Hypothalamus (tissue), 51 donors: ENCODE results near the gene TEX54.
"Not testable (repeated sequence)": the region's sequence is repeated elsewhere in the genome, so short reads cannot be mapped to it uniquely, and the experiment has no call there.

Experiments used
- DNase-seq, 51 donors: peaks; one replicate each; lab custom pipeline; 2025; lab: John Stamatoyannopoulos, UW

Gene TEX54

DNA sequence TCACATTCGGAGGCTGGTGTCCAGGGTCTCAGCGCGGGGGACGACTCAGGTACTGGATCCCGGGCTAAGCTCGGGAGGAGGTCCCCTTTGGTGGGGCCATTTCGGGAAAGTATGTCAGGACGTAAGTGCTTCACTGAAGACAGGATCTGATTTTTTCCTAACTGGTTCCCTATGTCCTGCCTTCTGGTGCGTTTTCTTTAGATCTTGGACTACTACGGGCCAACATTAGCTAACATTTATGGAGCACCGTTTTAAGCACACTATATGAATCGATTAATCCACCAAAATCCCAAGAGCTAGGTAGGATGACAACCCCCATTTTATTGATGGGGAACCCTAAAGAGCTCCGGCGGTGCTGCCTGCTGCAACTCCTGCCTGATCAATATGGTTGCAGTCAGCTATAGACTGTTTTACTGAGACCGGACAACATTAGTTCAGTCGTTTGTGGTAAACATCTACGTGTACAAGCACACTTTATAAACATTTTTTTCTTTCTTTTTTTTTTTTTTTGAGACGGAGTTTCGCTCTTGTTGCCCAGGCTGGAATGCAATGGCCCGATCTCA, 23.8 kb upstream of the TEX54 start:
- no peak for DNase-seq

DNA sequence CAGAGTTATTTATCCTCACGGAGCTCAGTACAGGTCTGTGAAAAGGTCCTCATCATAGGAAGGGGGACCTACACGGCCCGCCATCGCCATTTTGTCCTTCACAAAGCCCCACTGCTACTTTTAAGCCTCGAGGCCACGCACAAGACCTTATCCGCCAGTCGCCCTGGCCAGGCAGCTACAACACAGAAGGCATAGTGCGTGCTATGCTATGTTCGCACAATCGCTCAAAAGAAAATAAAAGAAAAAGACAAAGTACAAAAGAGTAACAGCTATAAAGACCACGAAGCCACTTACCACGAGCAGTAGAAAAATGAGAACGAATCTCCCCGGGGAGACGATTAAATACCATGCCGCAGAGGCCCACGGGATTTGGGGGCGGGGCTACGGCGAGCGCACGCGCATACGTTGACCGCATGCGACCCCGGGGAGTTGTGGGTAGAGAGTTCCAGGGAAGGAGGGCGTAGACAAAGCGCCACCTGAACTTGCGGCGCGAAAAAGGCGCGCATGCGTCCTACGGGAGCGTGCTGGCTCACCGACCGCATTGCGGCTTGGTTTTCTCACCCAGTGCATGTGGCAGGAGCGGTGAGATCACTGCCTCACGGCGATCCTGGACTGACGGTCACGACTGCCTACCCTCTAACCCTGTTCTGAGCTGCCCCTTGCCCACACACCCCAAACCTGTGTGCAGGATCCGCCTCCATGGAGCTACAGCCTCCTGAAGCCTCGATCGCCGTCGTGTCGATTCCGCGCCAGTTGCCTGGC, 23.1 kb upstream of the TEX54 start:
- peak; percentile 73 to 99 (median 93) for DNase-seq

DNA sequence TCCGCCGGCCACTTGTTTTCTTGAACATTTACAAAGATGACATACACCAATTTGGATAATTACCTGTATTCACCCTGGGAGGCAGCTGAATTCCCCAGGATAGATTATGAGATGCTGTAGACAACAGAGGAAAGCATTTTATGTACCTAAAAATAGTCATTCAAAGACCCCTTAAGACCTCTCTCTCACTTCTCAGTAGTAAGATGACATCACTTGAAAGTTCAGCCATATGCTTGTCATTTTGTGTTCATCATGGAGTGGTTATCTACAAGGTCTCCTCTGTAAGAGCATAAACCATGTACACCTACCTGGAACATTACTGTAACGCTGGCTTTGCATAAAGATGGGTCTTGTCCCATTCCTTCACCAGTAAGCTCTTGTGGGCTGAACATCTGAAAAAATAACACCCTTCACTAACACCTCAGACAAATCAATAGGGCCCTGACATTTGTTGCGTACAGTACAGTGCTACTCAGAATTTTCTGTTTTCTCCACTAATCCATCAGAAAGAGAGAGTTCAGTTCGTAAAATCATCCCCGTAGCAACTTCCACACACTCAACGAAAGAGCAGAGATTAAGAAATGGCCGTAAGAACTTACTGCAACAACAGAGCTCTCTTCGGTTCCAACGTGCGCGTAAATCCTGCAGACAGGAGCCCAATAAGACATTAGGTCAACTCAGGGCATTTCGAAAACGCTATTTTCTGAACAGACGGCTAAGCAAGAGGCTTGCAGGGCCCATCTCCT, 22.4 kb upstream of the TEX54 start:
- DNase-seq = no peak

DNA sequence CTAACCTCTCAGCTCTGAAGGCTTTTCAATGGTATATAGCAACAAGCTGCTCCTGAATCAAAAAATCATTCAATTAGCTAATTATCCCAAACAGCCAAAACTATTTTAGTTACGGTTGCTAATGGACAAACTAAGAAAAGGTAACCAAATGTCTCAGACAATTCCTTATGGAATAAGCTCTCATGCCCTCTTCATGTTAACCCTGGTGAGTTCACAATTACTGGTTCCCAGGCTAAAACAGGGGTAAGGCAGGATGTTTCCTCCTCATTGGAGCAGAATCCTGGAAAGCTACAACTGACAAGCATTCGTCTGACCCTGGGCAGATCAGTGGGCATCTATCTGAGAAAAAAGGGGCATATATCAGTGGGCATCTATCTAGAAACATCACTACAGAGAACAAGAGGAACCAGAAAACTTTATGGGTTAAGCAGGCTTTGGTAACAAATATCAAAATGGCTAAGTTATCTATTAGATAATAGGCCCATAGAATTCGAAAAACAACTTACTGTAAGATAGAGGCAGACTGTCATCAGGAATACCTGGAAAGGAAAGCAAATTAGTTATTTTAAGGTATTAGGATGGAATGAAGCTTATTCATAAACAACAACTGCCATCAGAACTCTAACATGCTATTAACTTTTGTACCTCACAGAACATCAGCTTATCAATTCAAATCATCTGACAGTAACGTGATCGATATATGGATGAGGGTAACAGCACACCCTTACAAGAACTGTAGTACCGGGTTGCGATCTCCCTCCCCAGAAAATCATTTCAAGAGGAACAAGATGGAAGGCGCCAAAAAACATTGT, 21.6 kb upstream of the TEX54 start:
- no peak for DNase-seq

DNA sequence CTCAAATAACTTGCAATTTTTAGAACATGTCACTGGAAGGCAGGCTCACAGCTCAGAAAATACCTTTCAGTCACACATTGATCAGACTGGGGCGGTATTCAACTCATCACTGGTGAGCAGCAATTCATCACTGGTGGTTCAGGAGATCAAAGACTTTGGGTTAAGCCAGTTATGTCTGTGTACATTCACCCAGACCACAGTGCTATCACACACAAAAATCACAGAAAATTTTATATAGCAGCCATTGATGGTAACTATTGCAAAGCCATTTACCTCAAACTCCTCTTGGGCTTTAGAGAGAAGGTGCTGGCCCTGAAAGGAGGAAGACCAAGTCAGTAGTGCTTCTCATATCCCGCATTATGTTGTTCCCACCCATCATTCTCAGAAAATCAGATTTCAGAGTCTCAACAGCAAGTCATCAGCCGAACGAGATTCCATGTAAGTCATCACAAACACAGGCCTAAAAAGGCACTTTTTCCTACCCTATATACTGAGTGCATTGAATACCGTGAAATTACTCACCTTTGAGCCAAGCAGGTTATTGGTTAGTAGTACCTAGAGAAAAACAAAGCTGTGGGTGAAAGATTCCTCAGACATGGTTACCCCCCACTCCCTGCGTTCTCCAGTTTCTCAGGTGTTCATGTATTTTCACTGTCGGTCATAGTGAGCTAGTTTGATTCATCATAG, 20.8 kb upstream of the TEX54 start:
- DNase-seq = no peak

DNA sequence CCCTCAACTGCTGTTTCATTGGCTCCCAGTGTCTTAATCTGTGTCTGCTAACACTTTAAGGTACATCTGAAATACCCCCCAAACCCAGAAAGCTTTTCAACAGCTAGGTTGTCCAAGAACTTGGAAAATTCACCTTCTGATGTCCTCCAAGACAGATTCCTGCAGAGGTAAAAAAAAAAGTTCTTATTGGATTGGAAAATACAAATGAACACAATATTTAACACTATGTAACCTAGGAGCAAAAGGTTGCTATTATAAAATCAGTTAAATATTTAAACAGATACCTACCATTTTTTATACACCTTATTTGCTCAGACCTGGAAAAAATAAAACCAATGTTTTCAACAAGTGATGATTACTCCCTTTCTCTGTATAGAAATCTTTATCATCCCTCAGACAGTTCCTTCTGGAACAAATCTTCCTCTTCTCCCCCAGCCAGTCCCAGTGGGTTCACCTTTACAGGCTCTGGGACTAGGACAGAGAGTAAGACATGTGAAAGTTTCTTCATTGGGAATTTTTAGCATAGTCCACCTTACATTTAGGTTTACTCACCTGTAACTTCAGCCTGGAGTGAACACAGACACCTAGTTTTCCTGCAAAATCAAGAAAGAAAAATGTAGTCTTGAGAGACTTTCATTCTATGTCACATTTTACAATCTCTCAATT, 20.0 kb upstream of the TEX54 start:
- DNase-seq = no peak

DNA sequence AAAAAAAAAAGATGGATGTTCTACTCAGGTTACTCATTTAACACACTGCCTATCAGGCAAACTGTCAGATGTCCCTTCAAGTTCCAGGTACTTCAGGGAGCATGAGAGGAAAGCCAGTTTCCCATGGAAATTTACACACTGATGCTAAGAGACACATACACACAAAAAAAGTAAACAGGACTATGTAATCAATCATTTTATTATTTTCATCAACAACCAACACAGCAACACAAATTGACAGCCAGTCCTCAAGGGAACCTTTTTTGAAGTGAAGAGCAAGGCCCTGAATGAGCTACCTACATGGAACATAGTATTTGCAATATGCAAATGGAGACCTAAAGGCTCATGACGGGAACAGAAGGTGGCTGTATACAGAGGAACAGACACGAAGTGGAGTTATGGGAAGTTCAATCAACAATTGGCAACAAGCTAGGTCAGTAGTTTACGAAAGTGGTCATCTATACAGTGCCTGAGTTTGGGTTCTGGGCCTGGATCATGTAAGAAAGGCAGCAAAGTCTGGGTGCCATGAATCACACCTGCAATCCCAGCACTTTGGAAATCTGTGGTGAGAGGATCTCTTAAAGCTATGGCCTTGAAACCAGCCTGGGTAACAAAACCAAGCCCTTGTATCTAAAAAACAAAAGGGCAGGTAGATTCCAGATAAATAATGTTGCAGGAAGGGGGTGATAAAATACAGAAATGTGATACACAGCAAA, 19.3 kb upstream of the TEX54 start:
- DNase-seq = no peak

DNA sequence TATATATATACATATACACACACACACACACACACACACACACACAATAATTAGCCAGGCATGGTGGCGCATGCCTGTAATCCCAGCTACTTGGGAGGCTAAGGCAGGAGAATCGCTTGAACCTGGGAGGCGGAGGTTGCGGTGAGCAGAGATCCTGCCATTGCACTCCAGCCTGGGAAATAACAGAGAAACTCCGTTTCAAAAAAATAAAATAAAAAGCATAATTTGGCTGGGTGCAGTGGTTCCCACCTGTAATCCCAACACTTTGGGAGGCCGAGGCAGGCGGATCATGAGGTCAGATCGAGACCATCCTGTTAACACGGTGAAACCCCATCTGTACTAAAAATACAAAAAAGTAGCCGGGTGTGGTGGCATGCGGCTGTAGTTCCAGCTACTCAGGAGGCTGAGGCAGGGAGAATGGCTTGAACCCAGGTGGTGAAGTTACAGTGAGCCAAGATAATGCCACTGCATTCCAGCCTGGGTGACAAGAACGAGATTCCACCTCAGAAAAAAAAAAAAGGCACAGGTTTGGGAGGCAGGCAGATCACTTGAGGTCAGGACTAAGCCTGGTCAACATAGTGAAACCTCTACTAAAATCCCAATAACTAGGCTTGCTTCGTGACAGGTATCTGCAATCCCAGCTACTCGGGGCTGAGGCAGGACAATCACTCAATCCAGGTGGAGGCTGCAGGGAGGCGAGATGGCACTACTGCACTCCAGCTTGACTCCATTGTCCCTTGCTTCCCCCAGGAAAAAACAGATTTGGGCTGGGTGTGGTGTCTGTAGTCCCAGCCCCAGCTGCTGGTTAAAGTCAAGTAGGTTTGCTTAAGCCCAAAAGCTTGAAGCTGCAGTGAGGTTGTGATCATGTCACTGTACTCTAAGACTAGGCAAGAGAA, 18.5 kb upstream of the TEX54 start:
- DNase-seq = no peak

DNA sequence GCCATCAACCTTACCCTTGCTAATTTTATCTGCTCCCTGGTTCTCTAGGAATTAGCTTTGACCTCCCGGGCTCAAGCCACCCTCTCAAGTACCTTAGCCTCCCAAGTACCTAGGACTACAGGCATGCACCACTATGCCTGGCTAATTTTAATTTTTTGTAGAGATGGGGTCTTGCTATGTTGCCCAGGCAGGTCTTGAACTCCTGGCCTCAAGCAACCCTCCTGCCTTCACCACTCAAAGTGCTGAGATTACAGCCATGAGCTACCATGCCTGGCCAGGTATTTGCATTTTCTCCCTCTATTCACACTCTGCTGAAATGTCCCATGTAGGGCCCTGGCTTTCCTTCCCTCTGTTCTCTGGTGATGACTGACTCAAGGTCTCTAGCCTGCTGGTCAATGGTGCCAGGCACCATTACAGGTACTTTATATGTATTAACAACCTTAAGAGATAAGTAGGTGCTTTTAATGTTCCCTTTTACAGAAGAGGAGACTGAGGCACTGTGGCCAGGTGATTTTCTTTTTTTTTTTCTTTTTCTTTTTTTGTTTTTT, 15.2 kb upstream of the TEX54 start:
- no peak for DNase-seq

DNA sequence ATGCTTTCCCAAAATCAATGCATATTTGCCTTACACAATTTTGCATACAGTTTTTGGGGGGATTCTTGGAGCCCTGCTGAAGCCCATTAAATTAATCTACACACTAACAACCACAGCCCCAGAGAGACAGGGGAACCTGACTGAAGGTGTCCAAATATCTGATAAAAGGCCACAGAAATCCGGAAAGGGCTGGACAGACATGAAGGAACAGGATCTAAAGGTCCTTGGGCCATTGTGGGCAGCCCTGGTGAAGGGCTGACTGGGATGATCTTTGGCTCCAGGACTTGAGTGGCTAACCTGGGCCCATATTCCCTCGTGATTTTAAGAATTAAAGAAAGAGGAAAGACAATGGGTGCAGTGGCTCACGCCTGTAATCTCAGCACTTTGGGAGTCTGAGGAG, 13.5 kb upstream of the TEX54 start:
- no peak for DNase-seq

DNA sequence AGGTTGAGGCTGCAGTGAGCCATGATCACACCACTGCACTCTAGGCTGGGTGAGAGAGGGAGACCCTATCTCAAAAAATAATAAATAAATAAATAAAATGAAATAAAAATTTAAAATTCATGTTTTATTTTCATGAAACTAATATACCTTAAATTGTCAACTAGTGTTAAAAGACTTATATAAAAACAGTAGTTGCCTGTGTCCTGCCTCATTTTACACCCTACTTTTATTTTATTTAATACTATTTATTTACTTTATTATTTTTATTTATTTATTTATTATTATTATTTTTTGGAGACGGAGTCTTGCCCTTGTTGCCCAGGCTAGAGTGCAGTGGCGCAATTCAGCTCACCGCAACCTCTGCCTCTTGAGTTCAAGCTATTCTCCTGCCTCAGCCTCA, 11.5 kb upstream of the TEX54 start:
- DNase-seq = no peak

DNA sequence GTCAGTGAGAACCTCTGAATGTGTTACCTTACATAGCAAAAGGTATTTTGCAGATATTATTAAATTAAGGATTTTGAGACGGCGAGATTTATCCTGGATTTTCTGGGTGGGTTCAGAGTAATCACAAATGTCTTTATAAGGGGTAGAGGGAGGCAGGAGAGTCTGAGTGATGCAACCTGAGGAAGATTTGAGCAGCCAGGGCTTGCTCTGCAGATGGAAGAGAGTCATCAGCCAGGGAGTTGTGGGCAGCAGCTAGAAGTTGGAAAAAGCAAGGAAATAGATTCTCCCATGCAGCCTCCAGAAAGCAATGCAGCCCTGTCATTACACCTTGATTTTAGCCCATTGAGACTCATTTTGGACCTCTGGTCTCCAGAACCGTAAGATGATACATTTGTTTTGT, 10.8 kb upstream of the TEX54 start:
- DNase-seq = no peak

DNA sequence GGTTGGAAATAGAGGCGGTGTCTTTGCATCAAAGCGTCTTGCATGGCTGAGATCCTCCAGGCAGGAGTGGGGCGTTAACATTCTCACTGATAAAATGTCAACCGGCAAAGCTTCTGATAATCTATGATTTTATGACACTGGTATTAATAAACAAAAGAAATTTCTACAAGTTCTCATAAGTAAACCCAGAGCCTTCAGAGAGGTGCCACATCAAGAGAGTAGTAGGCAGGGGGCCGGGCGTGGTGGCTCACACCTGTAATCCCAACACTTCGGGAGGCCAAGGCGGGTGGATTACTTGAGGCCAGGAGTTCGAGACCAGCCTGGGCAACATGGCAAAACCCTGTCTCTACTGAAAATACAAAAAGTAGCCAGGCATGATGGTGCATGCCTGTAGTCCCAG, 10.2 kb upstream of the TEX54 start:
- DNase-seq = not testable (repeated sequence)

DNA sequence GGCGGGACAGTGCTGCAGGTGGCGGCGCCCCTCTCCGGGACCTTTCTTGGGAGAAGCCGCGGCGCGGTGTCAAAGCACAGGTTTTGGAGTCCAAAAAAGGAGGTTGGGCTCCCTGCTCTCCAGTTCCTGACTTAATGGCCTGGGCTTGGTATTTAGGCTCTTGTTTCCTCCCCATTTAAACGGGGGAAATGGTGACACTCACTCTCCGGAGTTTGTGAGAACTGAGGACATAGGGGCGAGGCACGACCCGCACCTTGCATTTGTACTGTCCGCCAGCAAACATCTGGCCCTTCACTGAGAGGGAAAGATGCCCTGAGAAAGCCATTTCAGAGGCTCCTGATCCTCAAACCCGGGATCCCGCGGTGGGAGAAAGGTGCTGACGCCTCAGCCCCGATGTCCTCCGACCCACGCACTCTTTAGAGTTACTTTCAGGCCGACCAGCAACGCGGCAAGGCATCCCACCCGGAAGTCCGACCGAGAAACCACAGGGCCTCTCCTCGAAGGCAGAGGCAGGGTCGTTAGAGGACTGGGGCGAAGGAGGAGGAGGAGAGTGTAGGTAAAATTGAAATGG, 9.6 kb upstream of the TEX54 start:
- peak in 27 of 51 donors; percentile 11 to 66 (median 35) for DNase-seq

DNA sequence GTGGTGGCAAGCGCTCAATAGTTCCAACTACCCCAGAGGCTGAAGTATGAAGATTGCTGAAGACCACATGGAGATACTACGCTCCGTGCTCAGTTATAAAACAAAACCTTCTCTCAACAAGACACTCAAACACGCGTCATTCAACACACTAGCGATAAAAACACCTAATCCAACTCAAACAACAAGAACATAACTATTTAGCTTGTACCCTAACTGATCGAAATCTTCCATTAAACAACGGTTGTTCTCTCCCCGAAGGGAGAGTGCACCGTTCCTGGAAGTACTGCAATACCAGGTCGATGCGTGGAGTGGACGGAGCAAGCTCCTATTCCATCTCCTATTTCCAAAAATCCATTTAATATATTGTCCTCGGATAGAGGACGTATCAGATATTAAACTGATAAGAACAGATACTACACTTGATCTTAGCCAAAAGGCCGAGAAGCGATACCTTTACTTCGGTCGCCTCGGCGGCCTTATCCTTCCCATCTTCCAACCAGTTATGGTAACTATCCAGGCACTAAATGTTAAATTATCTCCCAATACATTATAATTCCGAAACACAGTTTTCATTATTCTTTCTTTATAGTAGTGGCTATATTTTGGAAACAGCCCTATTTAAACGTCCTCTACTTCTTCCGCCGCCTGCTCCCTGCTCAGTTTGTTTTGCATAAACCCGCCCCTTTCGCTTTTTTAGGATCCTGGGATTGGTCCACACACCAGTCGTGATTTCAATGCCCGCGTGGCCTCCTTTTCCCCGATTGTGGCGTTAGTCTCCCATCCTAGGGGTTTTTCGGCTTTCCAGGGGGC, 8.9 kb upstream of the TEX54 start:
- DNase-seq = peak in 48 of 51 donors; percentile 15 to 99 (median 78)

DNA sequence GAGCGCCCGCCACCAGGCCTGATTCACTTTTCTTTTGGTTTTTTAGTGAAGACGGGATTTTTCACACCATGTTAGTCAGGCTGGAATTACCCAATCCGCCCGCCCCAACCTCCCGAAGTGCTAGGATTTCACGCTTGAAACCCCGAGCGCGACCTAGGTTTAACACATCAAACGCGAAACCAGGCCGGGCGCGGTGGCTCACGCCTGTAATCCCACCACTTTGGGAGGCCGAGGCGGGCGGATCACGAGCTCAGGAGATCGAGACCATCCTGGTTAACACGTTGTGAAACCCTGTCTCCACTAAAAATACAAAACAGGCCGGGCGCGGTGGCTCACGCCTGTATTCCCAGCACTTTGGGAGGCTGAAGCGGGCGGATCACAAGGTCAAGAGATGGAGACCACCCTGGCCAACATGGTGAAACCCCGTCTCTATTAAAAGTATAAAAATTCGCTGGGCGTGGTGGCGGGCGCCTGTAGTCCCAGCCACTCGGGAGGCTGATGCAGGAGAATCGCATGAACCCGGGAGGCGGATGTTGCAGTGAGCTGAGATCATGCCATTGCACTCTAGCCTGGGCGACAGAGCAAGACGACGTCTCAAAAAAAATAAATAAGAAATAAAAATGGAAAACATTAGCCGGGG, 8.2 kb upstream of the TEX54 start:
- DNase-seq = peak in 38 of 51 donors; percentile 4 to 73 (median 34)
